ENCODE results near the gene EFNA2. TPM values are rescaled to one million over a fixed set of nuclear protein-coding genes. Genes with fewer than 3 reads are reported as not detected.

EFNA2 gene
- total RNA-seq, 6 experiments from 2014 or later: 4.2 to 10.3 (median 5.6) TPM

DNA sequence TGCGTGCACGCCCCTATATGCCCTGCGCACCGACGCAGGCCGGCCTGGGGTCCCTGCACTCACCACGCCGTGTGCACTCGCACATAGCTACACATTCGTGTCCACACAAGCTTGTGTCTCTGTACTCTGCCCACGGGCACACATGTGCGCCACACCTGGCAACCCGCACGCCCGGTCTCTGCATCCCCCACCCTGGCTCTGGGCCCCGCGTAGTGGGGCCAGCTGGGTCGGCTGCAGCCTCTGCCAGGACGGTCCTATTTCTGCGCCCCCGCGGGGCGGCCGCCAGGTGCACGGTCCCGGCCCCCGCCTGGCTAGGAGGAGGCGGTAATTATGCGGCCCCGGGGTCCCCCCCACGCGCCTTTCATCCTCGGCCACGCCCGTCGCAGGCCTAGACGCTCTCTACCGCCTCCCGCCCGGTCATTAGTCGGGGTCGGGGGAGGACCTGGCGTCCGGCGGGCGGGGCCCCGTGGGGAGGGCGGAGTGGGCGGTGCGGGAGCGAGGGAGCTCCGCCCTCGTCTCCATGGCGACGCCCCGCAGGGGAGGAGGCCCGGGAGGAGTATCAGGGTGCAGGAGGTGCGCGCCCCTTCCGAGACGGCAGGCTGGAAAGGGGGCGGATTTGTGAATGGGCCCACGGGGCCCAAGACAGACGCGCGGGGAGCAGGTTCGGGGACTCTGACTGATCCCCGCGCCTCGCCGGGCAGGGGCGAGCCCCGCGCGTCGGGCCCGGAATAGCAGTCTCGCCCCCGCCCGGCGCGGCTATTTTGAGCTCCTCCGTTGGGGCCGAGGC is 19.4 kb upstream of the EFNA2 start:
- no peaks in the 10 kb centered on the region for H3K9me3 ChIP-seq
- 2% methylated on average over 21 of the region's 84 CpGs for WGBS (ENCODE audit: insufficient coverage, low coverage, low lambda C conversion rate, missing lambda C conversion rate)
- H3K27me3 ChIP-seq: no peaks in the 10 kb centered on the region
- intact Hi-C loops (cut with DNase I): no loop called here
- ATAC-seq: peak; percentile 42 to 60 (median 54)
- peaks cover 0 to 7% (median 5%) of the 10 kb centered on the region in 4 donors for H3K36me3 ChIP-seq
- TF ChIP-seq, protein P1, sequence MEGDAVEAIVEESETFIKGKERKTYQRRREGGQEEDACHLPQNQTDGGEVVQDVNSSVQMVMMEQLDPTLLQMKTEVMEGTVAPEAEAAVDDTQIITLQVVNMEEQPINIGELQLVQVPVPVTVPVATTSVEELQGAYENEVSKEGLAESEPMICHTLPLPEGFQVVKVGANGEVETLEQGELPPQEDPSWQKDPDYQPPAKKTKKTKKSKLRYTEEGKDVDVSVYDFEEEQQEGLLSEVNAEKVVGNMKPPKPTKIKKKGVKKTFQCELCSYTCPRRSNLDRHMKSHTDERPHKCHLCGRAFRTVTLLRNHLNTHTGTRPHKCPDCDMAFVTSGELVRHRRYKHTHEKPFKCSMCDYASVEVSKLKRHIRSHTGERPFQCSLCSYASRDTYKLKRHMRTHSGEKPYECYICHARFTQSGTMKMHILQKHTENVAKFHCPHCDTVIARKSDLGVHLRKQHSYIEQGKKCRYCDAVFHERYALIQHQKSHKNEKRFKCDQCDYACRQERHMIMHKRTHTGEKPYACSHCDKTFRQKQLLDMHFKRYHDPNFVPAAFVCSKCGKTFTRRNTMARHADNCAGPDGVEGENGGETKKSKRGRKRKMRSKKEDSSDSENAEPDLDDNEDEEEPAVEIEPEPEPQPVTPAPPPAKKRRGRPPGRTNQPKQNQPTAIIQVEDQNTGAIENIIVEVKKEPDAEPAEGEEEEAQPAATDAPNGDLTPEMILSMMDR (IDR thresholded peaks at IDR 0.05): no peak
- peak; percentile 11 for TF ChIP-seq POLR2A (IDR thresholded peaks at IDR 0.05)
- peak overlapping the region; percentile 50 to 61 (median 50) for H3K4me3 ChIP-seq
- DNase-seq: peak; percentile 95 to 96 (median 96)
- peaks cover 0 to 52% (median 23%) of the 10 kb centered on the region in 4 donors for H3K4me1 ChIP-seq
- H3K27ac ChIP-seq: peak overlapping the region; percentile 36 to 68 (median 47)

GRCh38 chr19:1266916-1267476 is 18.7 kb upstream of the EFNA2 start:
- 3% methylated on average over 10 of the region's 59 CpGs for WGBS (ENCODE audit: insufficient coverage, low coverage, low lambda C conversion rate, missing lambda C conversion rate)
- peak overlapping the region; percentile 36 to 68 (median 47) for H3K27ac ChIP-seq
- H3K4me3 ChIP-seq: peak overlapping the region; percentile 50 to 61 (median 50)
- DNase-seq (peak; percentile 80 to 84 (median 80)), ATAC-seq (peak; percentile 5 to 48 (median 22))
- H3K4me1 ChIP-seq: peaks cover 0 to 52% (median 23%) of the 10 kb centered on the region in 4 donors
- H3K27me3 ChIP-seq: no peaks in the 10 kb centered on the region
- H3K9me3 ChIP-seq: no peaks in the 10 kb centered on the region
- H3K36me3 ChIP-seq: peaks cover 3 to 13% (median 8%) of the 10 kb centered on the region in 4 donors
- TF ChIP-seq, protein P1 (IDR thresholded peaks at IDR 0.05): peak; percentile 97 to 99 (median 98)
- no peak for TF ChIP-seq POLR2A (IDR thresholded peaks at IDR 0.05)
- intact Hi-C loops (cut with DNase I): loop anchor here in 1 of 2 donors (1.0 kb wide), 1 partner anchor 23 kb away; no protein-coding TSS in a partner anchor

DNA sequence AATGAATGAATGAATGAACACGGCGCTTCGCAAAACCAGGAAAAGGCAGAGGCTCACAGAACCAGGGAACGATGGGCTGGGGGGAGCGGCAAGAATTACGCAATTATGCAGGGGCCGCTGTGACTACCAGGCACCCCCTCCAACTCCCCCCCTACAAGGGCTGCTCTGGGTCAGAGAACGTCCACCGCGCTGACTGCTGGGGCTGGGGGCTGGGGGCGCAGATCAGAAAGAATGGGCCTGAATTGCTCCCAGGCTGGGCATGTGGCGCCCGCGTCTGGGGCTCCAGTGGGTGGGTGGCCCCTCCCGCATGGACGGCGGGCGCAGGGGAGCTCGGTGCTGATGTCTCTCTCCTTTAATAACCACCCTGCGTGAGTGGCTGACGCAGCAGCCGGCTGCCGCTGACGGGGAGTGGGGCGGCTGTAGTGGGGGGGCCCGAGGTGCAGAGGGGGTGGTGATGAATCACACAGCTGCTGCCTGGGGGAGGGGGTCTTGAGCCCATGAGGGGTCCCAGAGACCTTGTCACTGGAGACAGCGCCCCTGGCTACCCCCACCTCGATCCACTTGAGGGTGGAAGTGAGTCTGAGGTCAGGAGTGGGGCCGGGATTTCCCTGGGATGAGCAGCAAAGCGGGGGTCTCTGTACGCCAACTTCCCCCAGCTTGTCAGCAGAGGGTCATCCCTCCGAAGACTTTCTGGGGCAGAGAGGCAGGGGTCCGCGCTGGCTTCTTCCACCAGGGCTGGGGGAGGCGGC is 18.0 kb upstream of the EFNA2 start:
- no peaks in the 10 kb centered on the region for H3K9me3 ChIP-seq
- H3K36me3 ChIP-seq: peaks cover 3 to 20% (median 14%) of the 10 kb centered on the region in 4 donors
- H3K27ac ChIP-seq: no peak overlapping the region
- DNase-seq (peak in 1 of 3 donors; percentile 56), ATAC-seq (no peak)
- intact Hi-C loops (cut with DNase I): loop anchor here in 1 of 2 donors (1.0 kb wide), 1 partner anchor 23 kb away; no protein-coding TSS in a partner anchor
- H3K4me3 ChIP-seq: no peak overlapping the region
- TF ChIP-seq, protein P1 (IDR thresholded peaks at IDR 0.05): no peak
- 30% methylated on average over 12 of the region's 35 CpGs for WGBS (ENCODE audit: insufficient coverage, low coverage, low lambda C conversion rate, missing lambda C conversion rate)
- H3K4me1 ChIP-seq: peaks cover 0 to 53% (median 20%) of the 10 kb centered on the region in 4 donors
- H3K27me3 ChIP-seq: no peaks in the 10 kb centered on the region

DNA sequence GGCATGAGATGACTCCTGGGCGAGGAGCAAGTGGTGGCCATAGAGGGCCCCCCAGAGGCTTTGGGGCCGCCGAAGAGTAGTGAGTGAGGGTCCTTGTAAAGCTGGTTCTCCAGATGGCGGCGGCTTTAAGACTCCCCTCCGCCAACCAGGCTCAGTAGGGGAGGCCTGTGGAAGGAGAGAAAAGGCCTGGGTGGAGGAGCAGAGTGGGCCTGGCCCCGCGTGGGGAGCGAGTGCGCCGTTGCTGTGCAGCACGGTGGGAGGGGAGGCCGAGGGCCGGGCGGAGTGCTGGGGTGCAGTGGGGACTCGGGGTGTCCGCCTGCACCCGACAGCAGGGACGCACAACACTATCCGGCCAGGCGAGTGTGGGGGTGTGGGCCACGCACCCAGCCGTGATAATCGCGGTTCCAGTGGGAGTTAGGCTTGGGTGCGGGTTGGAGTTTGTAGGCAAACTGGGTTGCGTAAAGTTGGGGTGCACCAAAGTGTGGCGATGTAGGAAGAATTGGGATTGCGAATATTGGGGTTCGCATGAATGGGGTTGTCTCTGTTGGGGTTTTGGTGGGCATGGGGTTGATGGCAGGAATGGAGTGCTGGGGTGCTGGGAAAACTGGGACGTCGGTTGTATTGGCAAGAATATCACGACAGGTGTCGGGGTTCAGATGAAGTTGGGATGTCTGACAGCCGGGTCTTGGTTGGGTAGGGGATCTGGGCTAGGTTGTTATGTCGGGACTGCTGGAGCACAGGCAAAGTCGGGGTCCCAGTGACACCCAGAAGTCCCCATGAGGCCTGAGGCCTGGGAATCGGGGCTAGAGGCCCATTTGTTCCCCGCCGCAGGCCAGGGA is 17.2 kb upstream of the EFNA2 start:
- H3K4me1 ChIP-seq: peaks cover 0 to 59% (median 24%) of the 10 kb centered on the region in 4 donors
- intact Hi-C loops (cut with DNase I): no loop called here
- ATAC-seq (no peak), DNase-seq (peak in 2 of 3 donors; percentile 56 to 62)
- peaks cover 7 to 28% (median 20%) of the 10 kb centered on the region in 4 donors for H3K36me3 ChIP-seq
- 52% methylated on average over 26 of the region's 40 CpGs for WGBS (ENCODE audit: insufficient coverage, low coverage, low lambda C conversion rate, missing lambda C conversion rate)
- TF ChIP-seq, protein P1 (IDR thresholded peaks at IDR 0.05): no peak
- TF ChIP-seq POLR2A (IDR thresholded peaks at IDR 0.05): no peak
- H3K27ac ChIP-seq: peak overlapping the region in 2 of 3 donors; percentile 49 to 99
- no peak overlapping the region for H3K4me3 ChIP-seq
- H3K27me3 ChIP-seq: no peaks in the 10 kb centered on the region
- no peaks in the 10 kb centered on the region for H3K9me3 ChIP-seq
